Esophagus (tissue), 2 donors: ENCODE measurements around the gene MRPL47. TPM values are rescaled to one million over a fixed set of nuclear protein-coding genes. Genes with fewer than 3 reads are reported as not detected.

Experiments used
- H3K27ac ChIP-seq, 2 donors: one replicate each; pipeline ENCODE4 v1.5.1; 2013; ENCODE audit warnings: low read depth in 2 of 2, mild to moderate bottlenecking in 2 of 2, inconsistent platforms in 1 of 2, low read length in 1 of 2, moderate library complexity in 1 of 2
- H3K27me3 ChIP-seq, 2 donors: one replicate each; pipeline ENCODE4 v1.6.1; 2013; ENCODE audit warnings: low read length in 2 of 2, control low read depth in 1 of 2, mild to moderate bottlenecking in 1 of 2; ENCODE audit not compliant: insufficient read depth in 2 of 2, control insufficient read depth in 1 of 2
- H3K36me3 ChIP-seq, 2 donors: one replicate each; pipeline ENCODE4 v1.6.1; 2013; ENCODE audit warnings: low read length in 1 of 2; ENCODE audit not compliant: control insufficient read depth in 2 of 2, insufficient read depth in 2 of 2
- H3K4me1 ChIP-seq, 2 donors: one replicate each; pipeline ENCODE4 v1.6.1; 2013; ENCODE audit warnings: low read length in 1 of 2; ENCODE audit not compliant: control insufficient read depth in 2 of 2, insufficient read depth in 2 of 2
- H3K4me3 ChIP-seq, 2 donors: one replicate each; pipeline ENCODE4 v1.5.1; 2013; ENCODE audit warnings: low read length in 2 of 2, mild to moderate bottlenecking in 2 of 2, low read depth in 1 of 2, moderate library complexity in 1 of 2
- H3K9me3 ChIP-seq, 2 donors: one replicate each; pipeline ENCODE4 v1.6.1; 2013; ENCODE audit warnings: mild to moderate bottlenecking in 2 of 2, low read depth in 1 of 2, low read length in 1 of 2, moderate library complexity in 1 of 2; ENCODE audit not compliant: control insufficient read depth in 2 of 2, insufficient read depth in 1 of 2
- WGBS, 2 donors: extraction: QIAGEN DNeasy Blood & Tissue Kit; methylation state at CpG; one replicate each; pipeline ENCODE4 v1.1.7; 2013; 5-methylcytosine and 5-hydroxymethylcytosine counted together
- polyA plus RNA-seq, 2 donors: library from polyadenylated mRNA; stranded (reverse); fragments of 200-250 nt; gene quantifications; one replicate each; pipeline ENCODE4 v1.2.3, GENCODE V29; 2013
- donor health status: healthy with polysubstance abuse.
- donor health status: Bipolar disorder and iron deficiency.

Gene MRPL47
- polyA plus RNA-seq, 2 donors: 38.1 to 45.4 TPM

DNA sequence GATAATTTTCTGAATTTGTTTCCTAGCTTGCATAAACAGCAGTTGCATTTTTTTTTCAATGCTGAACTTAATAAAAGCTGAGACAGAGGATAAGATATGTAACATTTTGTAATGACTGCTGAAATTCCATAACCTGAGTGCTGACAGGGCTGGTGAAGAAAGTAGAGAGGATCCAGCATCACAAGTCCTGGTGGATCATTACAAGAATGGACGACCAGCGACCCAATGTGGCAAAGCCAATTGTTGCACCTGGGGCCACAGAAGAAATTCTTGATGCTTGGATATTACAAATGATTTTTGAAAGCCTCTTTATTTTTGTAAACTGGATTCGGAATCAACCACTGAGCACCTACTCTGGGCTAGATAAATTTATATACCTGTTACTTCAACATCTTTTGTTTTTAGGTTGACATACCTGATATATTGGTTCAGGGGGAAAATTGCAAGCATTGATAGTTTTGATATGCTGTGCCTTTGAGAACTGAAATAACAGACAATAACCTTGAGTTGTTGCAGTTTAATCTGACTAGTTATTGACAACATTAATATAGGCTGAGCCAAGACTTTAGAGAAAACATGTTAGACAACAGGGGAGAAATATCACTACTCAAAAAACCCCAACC is 45.6 kb downstream of the MRPL47 start:
- Histone ChIP-seq H3K9me3 (peaks cover 0 to 3% of the 10 kb centered on the region in 2 donors), H3K4me3 (no peak overlapping the region), H3K4me1 (no peaks in the 10 kb centered on the region), H3K27me3 (no peaks in the 10 kb centered on the region), H3K27ac (no peak overlapping the region), H3K36me3 (no peaks in the 10 kb centered on the region)
- WGBS, 2 donors: 1% methylated on average over 3 of the region's 3 CpGs

DNA sequence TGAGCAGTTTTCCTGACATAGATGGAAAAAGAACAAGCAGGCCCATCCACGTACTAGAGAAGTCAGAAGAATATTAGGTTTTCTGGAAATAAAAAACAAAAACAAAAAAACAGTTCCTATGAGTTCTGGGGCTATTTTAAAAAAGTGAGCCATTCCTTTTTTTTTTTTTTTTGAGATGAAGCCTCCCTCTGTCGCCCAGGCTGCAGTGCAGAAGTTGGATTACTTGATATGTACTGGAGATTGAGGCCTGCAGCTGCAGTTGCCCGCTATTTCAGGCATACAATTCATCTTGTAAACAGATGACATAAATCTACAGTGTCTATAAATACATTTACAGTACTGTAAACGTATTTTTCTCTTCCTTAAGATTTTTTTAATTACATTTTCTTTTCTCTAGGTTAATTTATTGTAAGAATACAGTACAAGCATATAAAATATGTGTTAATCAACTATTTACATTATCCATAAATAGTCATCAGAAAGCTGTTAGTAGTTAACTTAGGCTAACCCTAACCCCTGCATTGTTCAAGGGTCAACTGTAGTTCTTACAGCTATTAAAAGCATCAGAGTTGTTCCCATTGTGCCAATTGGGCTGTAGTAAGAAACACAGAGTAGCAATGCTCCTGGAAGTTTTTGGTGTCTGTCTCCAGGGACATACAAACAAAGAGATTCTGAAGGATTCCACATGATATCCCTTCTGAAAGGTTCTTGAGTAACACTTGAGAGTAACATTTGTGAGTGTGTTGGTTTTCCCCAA is 52.9 kb downstream of the MRPL47 start:
- Histone ChIP-seq H3K9me3 (no peaks in the 10 kb centered on the region), H3K27me3 (no peaks in the 10 kb centered on the region), H3K4me1 (peaks cover 0 to 3% of the 10 kb centered on the region in 2 donors), H3K4me3 (no peak overlapping the region), H3K36me3 (no peaks in the 10 kb centered on the region), H3K27ac (no peak overlapping the region)
- WGBS, 2 donors: 49 to 62% methylated on average over 4 of the region's 4 CpGs

- Histone ChIP-seq H3K36me3 (no peaks in the 10 kb centered on the region), H3K27ac (no peak overlapping the region), H3K9me3 (no peaks in the 10 kb centered on the region), H3K4me3 (no peak overlapping the region), H3K27me3 (no peaks in the 10 kb centered on the region), H3K4me1 (peaks cover 0 to 3% of the 10 kb centered on the region in 2 donors)
- 46 to 62% methylated on average over 2 of the region's 2 CpGs for WGBS, 2 donors
Measured at GRCh38 chr3:179546814-179547241, 57.6 kb downstream of the MRPL47 start.

- H3K9me3 ChIP-seq: no peaks in the 10 kb centered on the region
- peaks cover 0 to 3% of the 10 kb centered on the region in 2 donors for H3K4me1 ChIP-seq
- no peak overlapping the region for H3K27ac ChIP-seq
- H3K4me3 ChIP-seq: no peak overlapping the region
- WGBS, 2 donors: 62 to 64% methylated on average over 2 of the region's 2 CpGs
- H3K27me3 ChIP-seq: no peaks in the 10 kb centered on the region
- H3K36me3 ChIP-seq: no peaks in the 10 kb centered on the region
Measured at GRCh38 chr3:179544981-179545645, 59.3 kb downstream of the MRPL47 start.

- Histone ChIP-seq H3K4me3 (no peak overlapping the region), H3K9me3 (no peaks in the 10 kb centered on the region)
Measured at GRCh38 chr3:179542375-179542774, 62.1 kb downstream of the MRPL47 start.

GRCh38 chr3:179541596-179541995 is 62.8 kb downstream of the MRPL47 start:
- Histone ChIP-seq H3K4me3 (no peak overlapping the region), H3K27ac (no peak overlapping the region), H3K27me3 (no peaks in the 10 kb centered on the region), H3K4me1 (peaks cover 0 to under 1% of the 10 kb centered on the region in 2 donors), H3K36me3 (no peaks in the 10 kb centered on the region), H3K9me3 (no peaks in the 10 kb centered on the region)
- 96 to 97% methylated on average over 1 of the region's 1 CpG for WGBS, 2 donors

More at GRCh38 chr3:179542375-179542774, 62.1 kb downstream of the MRPL47 start:
- Histone ChIP-seq H3K4me1 (peaks cover 0 to 3% of the 10 kb centered on the region in 2 donors), H3K27ac (no peak overlapping the region), H3K36me3 (no peaks in the 10 kb centered on the region), H3K27me3 (no peaks in the 10 kb centered on the region)

DNA sequence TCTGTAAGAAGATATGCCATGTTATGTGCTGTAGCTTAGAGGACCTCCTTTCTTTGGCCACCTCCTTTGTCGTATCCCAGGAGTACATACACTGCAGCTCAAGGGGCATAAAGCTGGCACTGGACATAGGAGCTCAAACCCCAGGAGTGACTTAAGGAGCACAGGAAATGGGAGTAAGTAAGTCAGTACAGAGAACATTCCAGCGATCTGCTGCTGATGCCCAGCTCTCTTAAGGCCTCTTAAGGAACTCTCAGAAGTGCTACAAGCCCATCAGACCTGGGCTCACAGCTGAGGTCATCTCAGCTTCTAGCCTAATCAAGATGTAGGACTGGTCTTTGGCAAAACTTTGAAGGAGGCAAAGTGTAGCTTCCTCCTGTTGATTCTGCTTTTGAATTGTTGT is 63.3 kb downstream of the MRPL47 start:
- no peaks in the 10 kb centered on the region for H3K27me3 ChIP-seq
- no peak overlapping the region for H3K4me3 ChIP-seq
- 77 to 89% methylated on average over 2 of the region's 2 CpGs for WGBS, 2 donors
- H3K36me3 ChIP-seq: no peaks in the 10 kb centered on the region
- no peak overlapping the region for H3K27ac ChIP-seq
- H3K9me3 ChIP-seq: no peaks in the 10 kb centered on the region
- H3K4me1 ChIP-seq: no peaks in the 10 kb centered on the region

Other genes with a start within 250 kb of the MRPL47 start
- gene GNB4, start 153.2 kb downstream of the MRPL47 start, polyA plus RNA-seq: 1 to 10 TPM; 2.1 to 6.7 TPM
- 10 to 100 TPM; 36.5 to 71.5 TPM for gene ACTL6A, start 41.7 kb downstream of the MRPL47 start, polyA plus RNA-seq
- 10 to 100 TPM; 57.8 to 80.2 TPM for gene NDUFB5, start 156 bp upstream of the MRPL47 start, polyA plus RNA-seq
- gene USP13, start 48.4 kb upstream of the MRPL47 start, polyA plus RNA-seq: 1 to 10 TPM in 1 of 2 donors, under 1 TPM in 1; 0.81 to 1.1 TPM